Suprapubic skin (tissue), 4 donors: ENCODE results near the gene AGAP1. TPM values are rescaled to one million over a fixed set of nuclear protein-coding genes. Genes with fewer than 3 reads are reported as not detected.

Source experiments
- DNase-seq, 2 donors: peaks; one replicate each; pipeline ENCODE4 v3.0.0-alpha.2; 2019; ENCODE audit warnings: low spot score in 2 of 2
- H3K27ac ChIP-seq: fragments of 200-600 bp; sonication (generic); one replicate; pipeline ENCODE4 v1.5.1; 2019
- H3K27me3 ChIP-seq: fragments of 200-600 bp; sonication (generic); one replicate; pipeline ENCODE4 v1.5.1; 2019
- H3K36me3 ChIP-seq: fragments of 200-600 bp; sonication (generic); one replicate; pipeline ENCODE4 v1.5.1; 2019
- H3K4me1 ChIP-seq: fragments of 200-600 bp; sonication (generic); one replicate; pipeline ENCODE4 v1.5.1; 2019
- H3K4me3 ChIP-seq: fragments of 200-600 bp; sonication (generic); one replicate; pipeline ENCODE4 v1.5.1; 2019; ENCODE audit warnings: mild to moderate bottlenecking
- H3K9me3 ChIP-seq: fragments of 200-600 bp; sonication (generic); one replicate; pipeline ENCODE4 v1.5.1; 2019
- CTCF ChIP-seq, 2 donors: fragments of 200-600 bp in 1 of 2; fragments of 450-650 bp in 1 of 2; sonication (generic) in 1 of 2; IDR thresholded peaks; one replicate each; pipeline ENCODE4 v1.5.1; 2016 to 2019; ENCODE audit warnings: antibody characterized with exemption in 2 of 2, mild to moderate bottlenecking in 1 of 2, moderate library complexity in 1 of 2
- EP300 ChIP-seq: sonication (generic); formaldehyde crosslinking; IDR thresholded peaks from one replicate; pipeline ENCODE4 v1.6.1; 2017; ENCODE audit warnings: antibody characterized with exemption
- POLR2A ChIP-seq, 2 donors: fragments of 450-650 bp; IDR thresholded peaks; one replicate each; pipeline ENCODE4 v1.6.1; 2017; ENCODE audit warnings: antibody characterized with exemption in 2 of 2, mild to moderate bottlenecking in 2 of 2, moderate library complexity in 2 of 2
- POLR2AphosphoS5 ChIP-seq, 3 donors: sonication (generic); formaldehyde crosslinking; IDR thresholded peaks; one replicate each; pipeline ENCODE4 v1.6.1; 2017; ENCODE audit warnings: antibody characterized with exemption in 3 of 3
- WGBS: methylation state at CpG from one replicate; pipeline ENCODE4 v1.1.5; 2018; 5-methylcytosine and 5-hydroxymethylcytosine counted together
- total RNA-seq, 4 donors: library from RNA; depleted of rRNA; stranded (reverse); fragments of >200 nt; gene quantifications; one replicate each; pipeline ENCODE4 v1.1.0, GENCODE V29; 2016

Gene AGAP1
- total RNA-seq, 4 donors from 2014 or later = 14.1 to 30.7 (median 19.4) TPM

- no peaks in the 10 kb centered on the region for H3K36me3 ChIP-seq
- no peak overlapping the region for H3K4me3 ChIP-seq
- TF ChIP-seq POLR2AphosphoS5 (IDR thresholded peaks at IDR 0.05) (no peak), EP300 (no peak), POLR2A (IDR thresholded peaks at IDR 0.05) (no peak)
- no peaks in the 10 kb centered on the region for H3K27me3 ChIP-seq
- DNase-seq = no peak
- H3K4me1 ChIP-seq = peaks cover 6% of the 10 kb centered on the region
- no peaks in the 10 kb centered on the region for H3K9me3 ChIP-seq
- WGBS = 83% methylated on average over 4 of the region's 4 CpGs
- H3K27ac ChIP-seq = no peak overlapping the region
Measured at GRCh38 chr2:235857598-235857997, 363.8 kb downstream of the AGAP1 start.

DNA sequence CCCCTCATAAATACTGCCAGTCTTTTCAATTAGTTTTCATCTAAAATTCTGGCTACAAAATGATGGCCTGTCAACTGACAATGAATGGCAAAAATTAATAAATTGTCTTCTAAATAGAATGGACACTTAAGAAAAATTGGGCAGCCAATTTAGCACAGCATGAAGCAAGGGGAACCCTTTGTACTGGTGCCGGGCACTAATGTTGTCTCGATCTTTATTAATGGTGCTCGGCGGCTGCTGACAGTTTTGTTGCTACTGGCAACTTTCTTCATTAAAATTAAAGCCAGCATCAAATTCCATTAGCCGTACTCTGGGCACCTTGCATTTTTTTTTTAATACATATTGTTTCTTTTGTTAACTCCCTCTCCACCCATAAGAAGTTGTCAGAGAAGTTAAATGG is 365.0 kb downstream of the AGAP1 start:
- H3K36me3 ChIP-seq = no peaks in the 10 kb centered on the region
- TF ChIP-seq POLR2AphosphoS5 (IDR thresholded peaks at IDR 0.05) (no peak), CTCF (IDR thresholded peaks at IDR 0.05) (no peak), EP300 (no peak), POLR2A (IDR thresholded peaks at IDR 0.05) (no peak)
- no peaks in the 10 kb centered on the region for H3K9me3 ChIP-seq
- H3K27ac ChIP-seq = no peak overlapping the region
- WGBS = 79% methylated on average over 5 of the region's 5 CpGs
- peak in 1 of 2 donors; percentile 15 for DNase-seq
- no peak overlapping the region for H3K4me3 ChIP-seq
- H3K27me3 ChIP-seq = no peaks in the 10 kb centered on the region
- H3K4me1 ChIP-seq = peaks cover 6% of the 10 kb centered on the region

DNA sequence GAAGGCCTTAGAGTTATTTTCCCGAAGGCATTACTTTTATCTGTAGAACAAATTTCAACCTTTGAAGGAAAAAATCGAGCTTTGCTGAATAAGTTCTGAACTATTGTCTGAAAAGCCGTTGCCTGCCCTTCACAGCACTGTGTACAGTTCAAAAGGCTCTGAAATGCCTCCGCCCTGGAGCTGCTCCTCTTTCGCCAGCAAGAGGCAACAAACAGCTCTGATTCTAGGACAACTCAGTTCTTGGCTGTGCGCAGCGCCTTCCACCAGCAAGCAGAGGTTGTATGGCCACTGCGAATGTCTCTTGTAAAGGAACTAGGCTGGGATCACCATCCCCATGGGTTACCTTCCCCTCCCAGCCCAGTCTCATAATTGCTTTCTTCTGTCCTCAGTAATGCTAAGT is 365.8 kb downstream of the AGAP1 start:
- Histone ChIP-seq H3K36me3 (no peaks in the 10 kb centered on the region), H3K27me3 (no peaks in the 10 kb centered on the region), H3K27ac (no peak overlapping the region), H3K9me3 (no peaks in the 10 kb centered on the region), H3K4me1 (peaks cover 6% of the 10 kb centered on the region), H3K4me3 (no peak overlapping the region)
- no peak for TF ChIP-seq EP300
- no peak for TF ChIP-seq CTCF (IDR thresholded peaks at IDR 0.05)
- no peak for TF ChIP-seq POLR2AphosphoS5 (IDR thresholded peaks at IDR 0.05)
- no peak for TF ChIP-seq POLR2A (IDR thresholded peaks at IDR 0.05)
- DNase-seq = no peak
- WGBS = 52% methylated on average over 8 of the region's 8 CpGs

DNA sequence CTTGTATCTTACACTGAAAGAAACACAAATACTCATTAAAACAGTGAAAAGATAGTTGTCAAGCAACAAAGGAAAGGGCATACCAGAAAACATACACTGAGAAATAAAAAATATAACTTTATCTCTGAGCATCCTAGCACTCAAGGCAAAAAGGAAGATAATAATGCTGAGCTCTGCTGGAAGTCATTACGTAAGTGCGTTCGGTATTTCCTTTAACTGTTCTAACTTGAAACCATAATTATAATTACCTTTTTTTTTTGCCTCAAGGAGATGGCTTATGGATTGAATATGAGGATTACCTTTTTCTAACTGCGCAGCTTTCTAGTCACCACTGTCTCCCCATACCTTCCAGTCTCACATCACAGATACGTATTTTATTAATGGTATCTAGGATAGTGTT is 366.3 kb downstream of the AGAP1 start:
- DNase-seq = no peak
- no peaks in the 10 kb centered on the region for H3K27me3 ChIP-seq
- no peaks in the 10 kb centered on the region for H3K36me3 ChIP-seq
- no peak for TF ChIP-seq POLR2AphosphoS5 (IDR thresholded peaks at IDR 0.05)
- no peak for TF ChIP-seq CTCF (IDR thresholded peaks at IDR 0.05)
- no peak for TF ChIP-seq EP300
- no peak for TF ChIP-seq POLR2A (IDR thresholded peaks at IDR 0.05)
- 57% methylated on average over 5 of the region's 5 CpGs for WGBS
- peaks cover 6% of the 10 kb centered on the region for H3K4me1 ChIP-seq
- H3K9me3 ChIP-seq = no peaks in the 10 kb centered on the region
- no peak overlapping the region for H3K4me3 ChIP-seq
- H3K27ac ChIP-seq = no peak overlapping the region

- no peak overlapping the region for H3K4me3 ChIP-seq
- H3K27me3 ChIP-seq = no peaks in the 10 kb centered on the region
- TF ChIP-seq EP300 (no peak), CTCF (IDR thresholded peaks at IDR 0.05) (no peak), POLR2A (IDR thresholded peaks at IDR 0.05) (no peak), POLR2AphosphoS5 (IDR thresholded peaks at IDR 0.05) (no peak)
- no peak for DNase-seq
- H3K4me1 ChIP-seq = peaks cover 6% of the 10 kb centered on the region
- H3K36me3 ChIP-seq = no peaks in the 10 kb centered on the region
- 81% methylated on average over 3 of the region's 3 CpGs for WGBS
- no peak overlapping the region for H3K27ac ChIP-seq
- no peaks in the 10 kb centered on the region for H3K9me3 ChIP-seq
Measured at GRCh38 chr2:235860871-235861270, 367.0 kb downstream of the AGAP1 start.

GRCh38 chr2:235861383-235861782 is 367.5 kb downstream of the AGAP1 start:
- Histone ChIP-seq H3K4me1 (peaks cover 6% of the 10 kb centered on the region), H3K9me3 (no peaks in the 10 kb centered on the region), H3K27ac (no peak overlapping the region), H3K27me3 (no peaks in the 10 kb centered on the region), H3K36me3 (no peaks in the 10 kb centered on the region), H3K4me3 (no peak overlapping the region)
- WGBS = 86% methylated on average over 2 of the region's 3 CpGs
- peak in 1 of 2 donors; percentile 24 for DNase-seq
- TF ChIP-seq POLR2A (IDR thresholded peaks at IDR 0.05) = no peak
- no peak for TF ChIP-seq CTCF (IDR thresholded peaks at IDR 0.05)
- TF ChIP-seq POLR2AphosphoS5 (IDR thresholded peaks at IDR 0.05) = no peak
- no peak for TF ChIP-seq EP300
